K562 treated with DMSO at 1 percent for 4 hours (cell line): ENCODE results near the gene KLHDC7B. TPM values are rescaled to one million over a fixed set of nuclear protein-coding genes. Genes with fewer than 3 reads are reported as not detected.

ENCODE experiments used
- total RNA-seq: library from RNA; unstranded; fragments of 300-600 nt; gene quantifications from 2 replicates; pipeline ENCODE4 v1.2.3, GENCODE V29; 2022; ENCODE audit not compliant: insufficient read depth

Gene KLHDC7B
- total RNA-seq, result 8.1 and 14.9 TPM in 2 replicates

GRCh38 chr22:50545522-50546325 is at the start of gene KLHDC7B:
TSS of gene KLHDC7B (plus strand) at chr22:50545899. CDS start at chr22:50546244, 345 bp downstream.

GRCh38 chr22:50507421-50507990 is 38.2 kb upstream of the KLHDC7B start, which contains the start of gene LMF2:
TSS of gene LMF2 (minus strand) at chr22:50507702. CDS start at chr22:50507675, 27 bp downstream.

GRCh38 chr22:50507991-50508884 is 37.5 kb upstream of the KLHDC7B start, which contains the start of gene NCAPH2:
TSS of gene NCAPH2 (plus strand) at chr22:50508224. CDS start at chr22:50508338, 114 bp downstream.

GRCh38 chr22:50525104-50525857 is 20.4 kb upstream of the KLHDC7B start, which contains the start of gene SCO2:
TSS of gene SCO2 (minus strand) at chr22:50525598. CDS start at chr22:50524411, 1,187 bp downstream.

GRCh38 chr22:50529897-50530579 is 15.7 kb upstream of the KLHDC7B start, which contains the start of gene TYMP:
TSS of gene TYMP (minus strand) at chr22:50530012. CDS start at chr22:50529709, 303 bp downstream.

GRCh38 chr22:50562523-50563412 is 17.1 kb downstream of the KLHDC7B start, which contains the start of gene SYCE3:
TSS of gene SYCE3 (minus strand) at chr22:50562919. CDS start at chr22:50556405, 6,514 bp downstream.

GRCh38 chr22:50577987-50578775 is 32.5 kb downstream of the KLHDC7B start, which contains the start of gene CPT1B:
TSS of gene CPT1B (minus strand) at chr22:50578427. CDS start at chr22:50577915, 512 bp downstream.

GRCh38 chr22:50582493-50583293 is 37.0 kb downstream of the KLHDC7B start, which contains the start of gene CHKB:
TSS of gene CHKB (minus strand) at chr22:50582849. CDS start at chr22:50582781, 68 bp downstream.

GRCh38 chr22:50600538-50600937 is 54.8 kb downstream of the KLHDC7B start, which contains the start of gene MAPK8IP2:
TSS of gene MAPK8IP2 (plus strand) at chr22:50600793. CDS start at chr22:50600819, 26 bp downstream.

Other genes starting within 250 kb of the KLHDC7B start
- gene PLXNB2, start 238.3 kb upstream of the KLHDC7B start, total RNA-seq, result 34.3 and 35.7 TPM in 2 replicates
- gene DENND6B, start 218.9 kb upstream of the KLHDC7B start, total RNA-seq, result 1.8 TPM in 2 replicates
- gene PPP6R2, start 202.6 kb upstream of the KLHDC7B start, total RNA-seq, result 42.2 and 49.8 TPM in 2 replicates
- gene SBF1, start 70.9 kb upstream of the KLHDC7B start, total RNA-seq, result 46.6 and 47.5 TPM in 2 replicates
- gene ADM2, start 64.4 kb upstream of the KLHDC7B start, total RNA-seq, result 8.0 and 9.4 TPM in 2 replicates
- not detected in 2 replicates for gene MIOX, start 59.0 kb upstream of the KLHDC7B start, total RNA-seq
- gene LMF2, start 38.2 kb upstream of the KLHDC7B start, total RNA-seq, result 52.4 and 57.2 TPM in 2 replicates
- gene NCAPH2, start 37.7 kb upstream of the KLHDC7B start, total RNA-seq, result 70.5 and 85.1 TPM in 2 replicates
- gene SCO2, start 20.3 kb upstream of the KLHDC7B start, total RNA-seq, result 2.4 and 4.6 TPM in 2 replicates
- 4.4 and 7.1 TPM in 2 replicates for gene TYMP, start 15.9 kb upstream of the KLHDC7B start, total RNA-seq
- gene SYCE3, start 17.0 kb downstream of the KLHDC7B start, total RNA-seq, result not detected in 2 replicates
- gene CPT1B, start 32.5 kb downstream of the KLHDC7B start, total RNA-seq, result 6.1 and 10.6 TPM in 2 replicates
- gene CHKB, start 37.0 kb downstream of the KLHDC7B start, total RNA-seq, result 17.3 and 26.2 TPM in 2 replicates
- 0.47 and 1.2 TPM in 2 replicates for gene MAPK8IP2, start 54.9 kb downstream of the KLHDC7B start, total RNA-seq
- gene ARSA, start 82.3 kb downstream of the KLHDC7B start, total RNA-seq, result 21.2 and 25.4 TPM in 2 replicates
- not detected in 2 replicates for gene SHANK3, start 126.9 kb downstream of the KLHDC7B start, total RNA-seq
- gene ACR, start 192.3 kb downstream of the KLHDC7B start, total RNA-seq, result not detected in 2 replicates
- 4.6 and 4.8 TPM in 2 replicates for gene RABL2B, start 237.7 kb downstream of the KLHDC7B start, total RNA-seq